LoVo (cell line): Measurements from ENCODE around the gene HMGCS1.
A peak's percentile ranks its signal among the peaks of the same experiment; 100 is the strongest.
"Not testable (repeated sequence)": the region's sequence is repeated elsewhere in the genome, so short reads cannot be mapped to it uniquely, and the experiment has no call there.

Experiments
- DNase-seq: peaks from one replicate; pipeline ENCODE4 v3.0.0-alpha.2; 2016; ENCODE audit warnings: low spot score

HMGCS1 gene

DNA sequence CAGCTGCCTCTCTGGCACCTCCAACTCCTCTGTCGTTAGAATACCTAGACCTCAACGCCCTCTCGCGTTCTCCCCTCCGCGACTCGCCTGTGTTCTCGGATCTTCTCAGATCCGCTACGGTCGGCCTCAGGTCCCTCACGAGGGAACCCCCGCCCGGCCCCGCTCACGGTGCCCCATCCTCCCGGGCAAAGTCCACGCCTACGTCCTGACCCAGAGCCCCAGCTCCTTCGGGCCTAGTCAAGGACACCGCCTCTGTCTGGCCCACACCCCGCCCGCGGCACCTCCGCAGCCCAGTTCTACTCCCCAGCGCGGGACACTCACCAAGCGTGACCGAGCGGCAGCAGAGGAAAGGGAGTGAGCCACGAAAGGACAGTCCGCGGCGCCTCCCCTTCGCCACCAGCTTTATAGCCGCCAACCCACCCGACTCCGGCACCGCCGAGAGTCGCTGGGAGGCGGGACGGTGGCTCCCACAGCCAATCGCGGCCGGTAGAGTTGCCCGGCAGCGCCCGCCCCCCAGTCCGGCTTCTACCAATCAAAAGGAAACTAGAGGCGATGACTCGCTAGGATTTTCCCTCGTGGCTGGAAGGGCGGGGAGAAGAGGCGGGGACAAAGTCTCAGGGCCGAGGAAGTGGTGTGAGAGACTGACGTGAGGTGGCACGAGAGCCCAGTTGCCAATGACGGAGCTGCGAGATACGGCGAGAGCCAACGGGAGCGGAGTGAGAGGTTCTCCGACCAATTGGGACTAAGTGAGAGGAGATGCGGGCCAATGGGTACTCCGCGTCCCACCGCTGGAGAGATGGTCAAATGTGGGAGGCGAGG lies at the start of gene HMGCS1:
Gene HMGCS1, minus strand, starts transcription at position 378 of the 819 bp plus-strand sequence. CDS start 14,447 bp downstream, outside the sequence.
- DNase-seq, result peak; percentile 100

DNA sequence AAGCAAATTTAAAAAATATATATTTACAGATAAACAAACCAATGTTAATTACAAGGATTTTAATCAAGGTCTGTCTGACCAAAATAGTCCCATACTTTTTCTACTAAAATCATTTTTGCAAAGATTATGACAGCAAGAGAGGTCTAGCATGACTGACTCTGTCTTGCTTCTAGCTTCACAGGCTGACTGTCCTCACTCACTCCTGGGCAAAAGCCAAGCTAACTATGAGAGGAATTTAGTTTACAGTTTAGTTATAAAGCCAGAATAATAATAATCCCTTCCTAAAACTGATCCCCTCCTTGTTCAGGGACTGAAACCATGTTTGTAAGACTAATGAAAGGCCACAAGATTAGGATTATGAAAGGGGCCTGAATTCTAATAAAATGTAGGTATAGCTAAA lies 45.5 kb upstream of the HMGCS1 start:
- DNase-seq, result no peak

DNA sequence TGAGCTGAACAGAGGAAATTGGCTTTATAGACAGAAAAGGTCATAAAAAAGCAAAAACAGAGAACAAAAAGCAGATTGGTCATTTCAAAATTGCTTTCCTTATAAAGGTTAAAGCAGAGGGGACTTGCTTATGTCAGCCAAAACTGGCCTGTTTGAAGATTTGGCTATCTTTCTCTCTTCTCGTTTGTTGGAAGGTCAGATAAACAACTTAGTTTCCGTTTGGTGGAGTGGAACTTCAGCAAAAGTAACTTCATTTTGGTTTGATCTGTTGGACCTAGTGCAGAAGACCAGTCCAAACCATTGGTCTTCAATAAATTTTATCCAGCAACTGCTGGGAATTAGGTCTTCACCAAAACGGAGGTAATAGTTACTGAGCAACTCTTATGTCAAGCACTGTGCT lies 45.1 kb upstream of the HMGCS1 start:
- DNase-seq, result no peak

DNA sequence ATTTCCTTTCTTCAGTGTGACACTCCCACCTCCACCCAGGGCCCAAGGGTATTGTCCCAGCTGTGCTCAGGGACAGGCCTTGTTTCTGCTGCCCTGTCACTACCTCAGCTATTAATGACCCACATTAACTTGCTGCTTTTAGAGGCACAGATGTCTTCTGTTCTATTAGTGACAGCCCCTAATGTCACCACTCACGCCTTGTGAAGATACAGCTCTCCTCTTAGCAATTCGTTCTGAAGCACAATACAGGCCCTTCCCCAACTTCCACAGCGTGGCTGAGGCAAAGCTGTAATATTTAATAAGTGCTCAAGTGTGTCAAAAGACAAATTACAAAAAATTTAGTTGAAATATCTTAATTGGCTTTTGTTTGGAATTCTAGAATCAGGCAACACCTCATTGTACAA lies 44.7 kb upstream of the HMGCS1 start:
- no peak for DNase-seq

DNA sequence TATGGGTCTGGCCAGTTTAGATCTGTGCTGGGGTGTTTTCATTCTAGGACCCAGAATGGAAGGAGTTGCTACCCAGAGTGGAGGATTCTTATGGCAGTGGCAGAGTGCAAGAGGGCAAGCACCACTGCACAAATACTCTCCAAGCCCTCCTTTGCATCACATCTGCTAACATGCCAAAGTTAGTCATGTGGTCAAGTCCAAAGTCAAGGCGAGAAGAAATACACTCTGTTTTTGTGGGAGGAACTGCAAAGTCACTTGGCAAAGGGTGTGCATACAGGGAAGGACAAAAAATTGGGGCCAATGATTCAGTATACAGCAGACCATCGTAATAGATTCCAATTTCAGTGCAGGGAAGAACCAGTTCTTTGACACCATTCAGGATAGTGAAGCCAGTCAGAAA lies 43.9 kb upstream of the HMGCS1 start:
- DNase-seq, result no peak

DNA sequence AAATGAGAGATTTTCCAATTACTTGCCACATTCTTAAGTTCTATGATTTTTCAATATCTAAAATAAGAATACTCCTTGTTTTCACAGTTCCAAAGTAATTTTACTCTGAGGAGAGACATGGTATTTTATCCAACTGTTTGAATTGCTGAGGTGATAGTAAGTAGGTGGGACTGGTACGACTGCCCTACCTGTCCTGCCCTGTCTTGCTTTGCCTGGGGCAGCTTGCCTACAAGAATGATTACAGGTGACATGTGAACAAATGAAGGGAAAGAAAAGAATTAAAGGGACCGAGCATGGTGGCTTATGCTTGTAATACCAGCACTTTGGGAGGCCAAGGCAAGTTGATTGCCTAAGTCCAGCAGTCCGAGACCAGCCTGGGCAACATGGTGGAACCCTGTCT lies 41.6 kb upstream of the HMGCS1 start:
- no peak for DNase-seq

DNA sequence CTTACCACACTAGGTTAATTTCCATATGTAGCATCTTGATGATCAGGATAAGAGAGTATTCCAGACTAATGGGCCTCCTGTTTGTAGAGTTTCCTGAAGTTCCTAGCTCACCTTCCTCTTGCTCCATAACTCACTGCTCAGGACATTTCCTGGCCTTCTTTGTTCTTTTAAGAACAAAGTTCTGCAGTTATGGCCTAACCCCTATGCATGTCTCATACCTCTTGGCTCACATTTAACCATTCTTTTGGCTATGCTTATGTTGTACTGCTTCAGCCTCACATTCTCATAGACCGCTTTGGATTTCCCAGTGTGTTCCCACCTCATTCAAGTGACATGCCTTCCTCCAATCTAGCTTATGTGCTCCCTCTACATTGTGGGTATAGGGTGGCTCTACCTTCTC lies 40.5 kb upstream of the HMGCS1 start:
- no peak for DNase-seq

DNA sequence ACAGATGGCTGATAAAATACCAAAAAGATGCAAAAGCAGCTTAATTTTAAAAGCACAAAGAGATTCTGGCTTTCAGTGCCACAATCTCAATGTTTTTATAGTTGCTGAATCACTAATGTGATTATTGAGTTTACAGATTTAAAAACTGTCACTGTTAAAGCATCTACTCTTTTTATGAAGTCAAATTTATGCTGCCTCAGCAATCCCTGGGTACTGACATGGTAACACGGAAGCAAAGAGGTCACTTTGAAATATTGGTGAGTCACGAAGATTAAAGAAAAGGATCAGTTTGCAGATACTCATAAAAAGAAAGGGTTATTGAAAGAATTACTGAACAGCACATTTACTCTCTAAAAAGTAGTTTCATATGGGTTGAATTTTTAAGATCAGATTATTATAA lies 39.7 kb upstream of the HMGCS1 start:
- DNase-seq, result no peak

DNA sequence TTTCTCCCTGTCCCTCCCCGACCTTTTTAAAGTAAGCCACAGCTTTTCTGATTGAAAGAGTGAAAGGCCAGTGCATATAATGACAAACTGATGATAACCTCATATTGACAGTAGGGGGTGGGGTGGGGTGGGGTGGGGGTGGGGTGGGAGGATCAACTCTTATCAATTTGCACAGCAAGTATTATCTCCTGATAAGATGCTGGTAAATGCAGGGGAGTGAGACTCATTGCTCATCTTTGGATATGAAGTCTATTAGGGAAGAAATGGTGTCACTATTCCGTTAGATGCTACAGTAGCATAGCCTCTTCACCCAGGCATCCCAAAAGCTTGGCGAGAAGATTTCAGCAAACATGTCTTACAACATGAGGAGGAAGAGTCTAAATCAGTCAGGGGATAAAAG lies 38.9 kb upstream of the HMGCS1 start:
- DNase-seq, result no peak

DNA sequence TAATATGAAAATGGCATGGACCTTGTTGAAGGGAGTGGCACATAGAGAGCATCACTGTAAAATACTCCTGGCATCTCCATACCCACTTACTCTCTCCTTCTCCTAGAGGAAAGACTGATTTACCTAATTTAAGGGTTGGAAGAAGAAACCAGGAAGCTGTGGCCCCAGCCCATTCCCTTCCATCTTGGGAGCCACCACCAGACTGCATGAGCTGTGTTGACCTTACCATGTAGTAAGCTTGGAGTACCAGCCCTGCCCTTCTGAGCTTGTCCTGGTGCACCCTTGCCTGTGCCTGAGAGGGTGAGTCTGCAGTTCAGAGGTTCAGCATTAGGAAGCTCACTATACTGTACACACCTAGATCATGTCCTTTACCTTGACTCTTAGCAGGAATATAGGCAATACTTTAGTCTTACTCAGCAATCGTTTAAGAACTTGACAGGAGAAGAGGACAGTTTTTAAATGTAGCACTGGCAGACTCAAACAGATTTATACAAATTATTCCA lies 35.7 kb upstream of the HMGCS1 start:
- no peak for DNase-seq

DNA sequence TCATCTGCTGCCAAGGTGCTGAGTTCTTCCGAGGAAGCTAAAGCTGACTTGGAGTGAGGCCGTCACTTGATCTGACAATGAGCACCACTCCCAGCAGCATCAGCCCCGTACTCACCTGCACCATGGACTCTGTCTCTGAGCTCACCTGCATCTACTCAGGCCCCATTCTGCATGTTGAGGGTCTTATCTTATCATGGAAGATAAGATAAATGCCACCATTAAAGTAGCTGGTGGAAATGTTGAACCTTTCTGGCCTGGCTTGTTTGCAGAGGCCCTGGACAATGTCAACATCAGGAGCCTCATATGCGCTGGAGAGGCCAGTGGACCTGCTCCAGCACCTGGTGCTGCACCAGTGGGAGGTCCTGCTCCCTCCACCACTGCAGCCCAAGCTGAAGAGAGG lies 35.0 kb upstream of the HMGCS1 start:
- no peak for DNase-seq

DNA sequence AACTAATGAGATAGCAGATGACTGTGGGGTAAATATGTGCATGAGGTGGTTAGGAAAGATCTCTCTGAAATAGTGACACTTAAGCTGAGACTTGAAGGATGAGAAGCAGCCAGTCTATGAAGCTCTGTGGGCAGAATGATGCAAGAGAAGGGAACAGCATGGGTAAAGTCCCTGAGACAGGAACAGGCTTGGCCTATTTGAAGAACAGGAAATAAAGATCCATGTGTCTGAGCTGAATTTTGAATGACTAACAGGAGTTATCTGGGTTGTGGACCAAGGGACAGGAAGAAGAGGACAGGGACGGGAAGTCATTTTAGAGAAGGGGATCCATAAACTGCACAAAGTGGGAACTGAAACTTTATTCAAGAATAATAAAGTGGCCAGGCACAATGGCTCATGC lies 25.6 kb upstream of the HMGCS1 start:
- no peak for DNase-seq

DNA sequence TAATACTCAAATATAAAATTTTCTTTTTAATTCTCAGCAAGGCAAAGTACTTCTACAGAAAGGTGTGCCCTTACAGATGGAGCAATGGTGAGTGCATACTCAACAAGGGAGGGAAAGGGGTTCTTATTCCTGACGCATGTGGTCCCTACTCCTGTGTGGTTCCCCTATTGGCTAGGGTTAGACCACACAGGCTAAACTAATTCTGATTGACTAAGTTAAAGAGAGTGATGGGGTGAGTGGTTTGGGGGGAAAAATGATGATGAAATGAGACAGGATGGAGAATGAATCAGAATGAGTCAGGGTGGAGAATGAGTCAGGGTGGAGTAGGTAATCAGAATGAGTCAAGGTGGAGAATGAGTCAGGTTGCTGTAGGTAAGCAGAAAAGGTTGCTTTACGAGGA lies 22.9 kb upstream of the HMGCS1 start:
- peak; percentile 69 for DNase-seq

DNA sequence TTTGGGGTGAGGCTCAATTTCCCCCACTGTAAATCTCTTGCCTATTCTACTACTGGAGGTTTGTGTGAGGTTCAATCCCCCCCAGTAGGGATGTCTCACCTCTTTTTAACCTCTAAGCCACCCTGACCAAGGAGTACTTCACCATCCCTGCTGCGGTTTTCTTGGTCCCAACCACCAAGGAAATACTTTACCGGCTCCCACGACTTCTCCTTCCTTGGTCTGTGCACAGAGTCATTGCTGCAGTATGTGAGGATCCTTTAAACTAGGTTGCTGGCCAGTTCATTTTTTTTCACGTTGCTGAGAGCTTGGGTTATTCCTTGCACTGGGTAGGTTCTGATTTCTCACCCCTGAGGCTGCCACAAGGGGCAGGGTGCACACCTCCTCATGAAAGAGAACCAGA lies 22.5 kb upstream of the HMGCS1 start:
- DNase-seq, result no peak

DNA sequence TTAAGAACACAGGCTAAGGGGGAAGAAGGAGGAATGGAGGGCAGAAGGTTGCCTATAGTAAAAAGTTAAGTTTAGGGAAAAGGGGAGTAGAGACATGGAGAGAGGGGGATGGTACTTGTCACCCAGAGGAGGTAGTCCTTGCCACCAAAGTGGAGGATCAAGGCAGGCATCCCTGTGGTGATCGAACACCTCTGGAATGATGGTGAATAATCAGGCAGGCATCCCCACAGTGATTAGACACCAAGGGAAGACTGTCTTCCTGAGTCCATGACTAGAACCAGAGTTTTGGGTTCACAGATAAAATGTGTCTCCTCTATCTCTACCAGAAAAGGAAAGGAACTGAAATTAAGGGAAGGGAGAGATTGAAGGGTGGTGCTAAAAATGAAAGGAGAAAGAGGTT lies 19.2 kb upstream of the HMGCS1 start:
- no peak for DNase-seq

DNA sequence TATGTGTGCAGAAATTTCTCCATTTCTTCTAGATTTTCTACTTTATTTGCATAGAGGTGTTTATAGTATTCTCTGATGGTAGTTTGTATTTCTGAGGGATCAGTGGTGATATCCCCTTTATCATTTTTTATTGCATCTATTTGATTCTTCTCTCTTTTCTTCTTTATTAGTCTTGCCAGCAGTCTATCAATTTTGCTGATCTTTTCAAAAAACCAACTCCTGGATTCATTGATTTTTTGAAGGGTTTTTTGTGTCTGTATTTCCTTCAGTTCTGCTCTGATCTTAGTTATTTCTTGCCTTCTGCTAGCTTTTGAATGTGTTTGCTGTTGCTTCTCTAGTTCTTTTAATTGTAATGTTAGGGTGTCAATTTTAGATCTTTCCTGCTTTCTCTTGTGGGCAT lies 12.4 kb upstream of the HMGCS1 start:
- not testable (repeated sequence) for DNase-seq

DNA sequence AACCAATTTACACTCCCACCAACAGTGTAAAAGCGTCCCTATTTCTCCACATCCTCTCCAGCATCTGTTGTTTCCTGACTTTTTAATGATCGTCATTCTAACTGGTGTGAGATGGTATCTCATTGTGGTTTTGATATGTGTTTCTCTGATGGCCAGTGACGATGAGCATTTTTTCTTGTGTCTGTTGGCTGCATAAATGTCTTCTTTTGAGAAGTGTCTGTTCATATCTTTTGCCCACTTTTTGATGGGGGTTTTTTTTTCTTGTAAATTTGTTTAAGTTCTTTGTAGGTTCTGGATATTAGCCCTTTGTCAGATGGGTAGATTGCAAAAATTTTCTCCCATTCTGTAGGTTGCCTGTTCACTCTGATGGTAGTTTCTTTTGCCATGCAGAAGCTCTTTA lies 10.3 kb upstream of the HMGCS1 start:
- not testable (repeated sequence) for DNase-seq

DNA sequence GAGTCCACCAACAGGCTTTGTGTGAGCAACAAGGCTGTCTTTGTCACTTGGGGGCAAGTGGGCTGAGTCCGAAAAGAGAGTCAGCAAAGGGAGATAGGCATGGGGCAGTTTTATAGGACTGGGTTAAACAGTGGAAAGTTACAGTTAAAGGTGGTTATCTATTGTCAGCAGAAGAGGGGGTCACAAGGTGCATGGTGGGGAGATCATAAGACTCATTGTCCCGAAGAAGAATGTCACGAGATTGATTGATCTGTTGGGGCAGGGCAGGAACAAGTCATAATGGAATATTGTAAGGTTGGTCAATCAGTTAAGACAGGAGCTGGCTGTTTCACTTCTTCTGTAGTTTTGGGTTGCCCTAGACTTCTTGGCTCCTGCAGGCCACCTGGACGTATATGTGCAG lies 7.6 kb upstream of the HMGCS1 start:
- DNase-seq, result no peak

DNA sequence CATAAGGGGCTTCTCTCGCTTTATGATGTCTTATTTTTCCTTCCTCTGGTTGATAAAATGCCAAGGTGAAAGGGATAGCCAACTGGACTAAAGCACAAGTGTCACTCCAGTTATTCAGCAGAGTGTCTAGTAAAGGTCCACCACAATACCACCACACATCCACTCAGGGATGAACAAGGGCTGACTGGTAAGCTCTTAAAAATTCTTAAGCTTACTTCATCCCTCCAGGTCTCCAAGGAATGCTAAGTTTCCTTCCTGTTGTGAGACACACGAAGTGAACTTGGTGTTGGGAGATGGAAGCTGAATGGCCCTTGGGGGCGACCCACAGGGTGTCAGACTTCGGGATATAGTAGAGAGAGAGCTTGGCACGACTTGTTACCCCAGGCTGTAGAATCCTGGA lies 3.2 kb upstream of the HMGCS1 start:
- no peak for DNase-seq

DNA sequence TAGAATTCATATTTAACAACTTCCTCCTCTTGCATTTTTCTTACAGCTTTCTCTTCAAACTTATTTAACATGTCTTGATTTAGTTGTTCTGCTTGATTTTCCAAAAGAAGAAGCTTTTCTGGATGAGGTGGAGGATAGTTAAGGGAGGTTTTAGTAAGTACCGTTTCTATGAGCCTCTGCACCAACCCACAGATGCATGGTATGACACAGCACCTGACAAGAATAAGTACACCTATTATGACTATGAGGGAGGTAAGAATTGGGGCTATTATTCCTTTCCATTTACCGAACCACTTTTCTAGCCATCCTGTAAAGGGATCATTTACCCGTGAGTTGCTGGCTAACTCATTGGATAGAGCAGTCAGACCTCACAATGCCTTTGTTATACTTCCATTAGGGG lies 2.5 kb upstream of the HMGCS1 start:
- no peak for DNase-seq

DNA sequence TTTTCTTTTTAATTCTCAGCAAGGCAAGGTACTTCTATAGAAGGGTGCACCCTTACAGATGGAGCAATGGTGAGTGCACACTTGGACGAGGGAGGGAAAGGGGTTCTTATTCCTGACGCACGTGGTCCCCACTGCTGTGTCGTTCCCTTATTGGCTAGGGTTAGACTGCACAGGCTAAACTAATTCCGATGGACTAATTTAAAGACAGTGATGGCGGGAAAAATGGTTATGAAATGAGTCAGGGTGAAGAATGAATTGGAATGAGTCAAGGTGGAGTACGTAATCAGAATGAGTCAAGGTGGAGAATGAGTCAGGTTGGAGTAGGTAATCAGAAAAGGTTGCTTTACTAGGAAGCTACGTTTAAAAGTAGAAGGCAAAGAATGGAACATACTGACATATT lies 2.1 kb upstream of the HMGCS1 start:
- DNase-seq, result peak; percentile 78

DNA sequence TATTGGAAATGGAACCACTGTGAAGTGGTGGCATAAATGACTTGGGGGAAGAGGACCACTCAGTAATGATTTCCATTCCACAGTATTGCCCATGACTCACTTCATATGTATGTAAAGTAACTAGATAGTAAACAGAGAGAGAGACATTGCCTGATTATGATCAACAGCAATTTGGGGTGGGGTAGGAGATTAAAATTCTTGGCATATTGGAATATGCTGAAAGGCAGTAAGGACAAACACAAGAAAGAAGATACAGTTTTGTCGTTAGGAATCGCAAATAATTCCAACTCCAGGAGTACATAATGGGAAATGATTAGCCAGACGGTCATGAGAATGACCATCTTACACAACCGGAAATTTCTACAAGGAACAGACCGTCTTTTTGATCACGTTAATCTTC lies 1.5 kb upstream of the HMGCS1 start:
- no peak for DNase-seq

DNA sequence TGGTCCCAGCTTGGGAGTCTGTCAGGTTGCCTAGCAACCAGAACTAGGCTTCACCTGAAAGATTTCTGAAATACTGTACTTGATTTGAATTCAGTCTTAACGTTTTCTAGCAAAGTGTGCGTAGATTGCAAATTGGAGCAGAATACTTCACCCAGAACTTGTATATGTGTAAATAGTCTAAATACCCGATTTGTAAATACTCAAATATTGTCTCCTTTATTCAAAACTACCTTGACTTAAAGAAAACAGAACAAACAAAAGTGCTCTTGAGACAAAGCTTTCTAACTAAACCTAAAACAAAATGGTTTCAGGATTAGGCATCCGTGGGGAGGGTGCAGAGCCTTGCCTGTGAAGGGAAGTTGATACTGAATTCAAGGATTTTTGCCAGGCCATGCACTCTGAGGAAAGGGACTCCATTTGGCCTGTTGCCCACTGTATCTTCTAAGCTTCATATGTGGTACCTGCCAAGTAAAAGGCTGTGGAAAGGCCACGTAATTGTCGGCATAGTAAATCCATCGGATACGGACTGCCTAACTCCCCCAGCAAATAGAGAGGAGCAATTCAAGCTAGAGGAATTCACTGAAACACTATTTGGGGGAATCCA lies 744 bp upstream of the HMGCS1 start:
- DNase-seq, result no peak

DNA sequence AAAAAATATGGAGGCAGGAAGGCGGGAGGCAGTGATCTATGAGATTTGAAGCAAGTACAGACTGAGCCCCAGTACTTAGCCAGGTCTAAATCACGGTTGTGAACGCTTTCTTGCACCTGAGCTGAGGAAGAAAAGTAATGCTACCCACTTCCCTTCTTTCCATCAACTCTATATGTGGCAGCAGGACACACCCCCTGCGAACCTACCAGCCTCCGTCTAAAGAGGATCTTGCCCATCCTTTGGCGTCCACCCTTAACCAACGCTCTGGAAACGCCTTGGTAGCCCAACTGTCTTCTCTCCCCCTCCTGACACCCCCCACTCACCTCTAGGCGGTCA lies 545 bp downstream of the HMGCS1 start:
- DNase-seq, result no peak
